Left renal cortex interstitium (tissue), 4 donors: ENCODE results near the gene HBEGF. TPM values are rescaled to one million over a fixed set of nuclear protein-coding genes. Genes with fewer than 3 reads are reported as not detected.
A peak's percentile ranks its signal among the peaks of the same experiment; 100 is the strongest.
"Not testable (repeated sequence)": the region's sequence is repeated elsewhere in the genome, so short reads cannot be mapped to it uniquely, and the experiment has no call there.

Source experiments
- DNase-seq, 4 donors: peaks; one replicate each; pipeline ENCODE4 v3.0.0-alpha.2; 2013; ENCODE audit warnings: low read depth in 4 of 4, low spot score in 2 of 4, missing footprints in 1 of 4
- polyA plus RNA-seq, 4 donors: library from polyadenylated mRNA; unstranded; fragments of 120-200 nt; gene quantifications; one replicate each; pipeline ENCODE4 v1.2.1, GENCODE V29; 2013; ENCODE audit not compliant: insufficient read length in 4 of 4

HBEGF gene
- polyA plus RNA-seq, 4 donors, result 9.3 to 11.1 (median 10.2) TPM

GRCh38 chr5:140361901-140362300 lies 15.5 kb upstream of the HBEGF start:
- no peak for DNase-seq

- DNase-seq, result no peak
These were observed 14.5 kb upstream of the HBEGF start for GRCh38 chr5:140360681-140361479.

- no peak for DNase-seq
These were observed 13.7 kb upstream of the HBEGF start, which contains the start of gene SLC4A9 for GRCh38 chr5:140360101-140360500. TSS of gene SLC4A9 (plus strand) at chr5:140360194. CDS start at chr5:140360237, 43 bp downstream.

- no peak for DNase-seq
These were observed 12.4 kb upstream of the HBEGF start for GRCh38 chr5:140358738-140359310.

GRCh38 chr5:140357726-140358093 lies 11.3 kb upstream of the HBEGF start:
- DNase-seq, result peak in 3 of 4 donors; percentile 47 to 73 (median 66)

- no peak for DNase-seq
These were observed 10.7 kb upstream of the HBEGF start for GRCh38 chr5:140356853-140357725.

GRCh38 chr5:140355546-140355945 lies 9.1 kb upstream of the HBEGF start:
- DNase-seq, result no peak

- peak in 1 of 4 donors; percentile 76 for DNase-seq
These were observed 5.4 kb upstream of the HBEGF start for GRCh38 chr5:140351609-140352334.

- DNase-seq, result no peak
These were observed 2.8 kb upstream of the HBEGF start for GRCh38 chr5:140349244-140349643.

GRCh38 chr5:140348104-140348503 lies 1.7 kb upstream of the HBEGF start:
- no peak for DNase-seq

GRCh38 chr5:140347360-140347759 lies 957 bp upstream of the HBEGF start:
- DNase-seq, result no peak

GRCh38 chr5:140345919-140346347 lies 470 bp downstream of the HBEGF start:
- no peak for DNase-seq

GRCh38 chr5:140344683-140345423 lies 1.6 kb downstream of the HBEGF start:
- no peak for DNase-seq

GRCh38 chr5:140343849-140344248 lies 2.6 kb downstream of the HBEGF start:
- not testable (repeated sequence) for DNase-seq

GRCh38 chr5:140342896-140343295 lies 3.5 kb downstream of the HBEGF start:
- DNase-seq, result no peak

- no peak for DNase-seq
These were observed 4.1 kb downstream of the HBEGF start for GRCh38 chr5:140342287-140342686.

GRCh38 chr5:140341591-140341990 lies 4.8 kb downstream of the HBEGF start:
- no peak for DNase-seq

GRCh38 chr5:140340605-140341121 lies 5.7 kb downstream of the HBEGF start:
- DNase-seq, result no peak

- DNase-seq, result no peak
These were observed 6.8 kb downstream of the HBEGF start for GRCh38 chr5:140339636-140340035.

- no peak for DNase-seq
These were observed 7.5 kb downstream of the HBEGF start for GRCh38 chr5:140338908-140339307.
